HG03095 (cell line): ENCODE measurements around the gene C14orf93.

Experiments used
- ATAC-seq: cut with Tn5 transposase; IDR thresholded peaks from one replicate; pipeline ENCODE4 v1.9.1; 2021; ENCODE audit warnings: moderate library complexity; ENCODE audit not compliant: unreplicated experiment

C14orf93 gene

GRCh38 chr14:22996768-22997654 lies 12.9 kb downstream of the C14orf93 start:
- no peak for ATAC-seq

GRCh38 chr14:22995889-22996625 lies 13.9 kb downstream of the C14orf93 start:
- no peak for ATAC-seq

DNA sequence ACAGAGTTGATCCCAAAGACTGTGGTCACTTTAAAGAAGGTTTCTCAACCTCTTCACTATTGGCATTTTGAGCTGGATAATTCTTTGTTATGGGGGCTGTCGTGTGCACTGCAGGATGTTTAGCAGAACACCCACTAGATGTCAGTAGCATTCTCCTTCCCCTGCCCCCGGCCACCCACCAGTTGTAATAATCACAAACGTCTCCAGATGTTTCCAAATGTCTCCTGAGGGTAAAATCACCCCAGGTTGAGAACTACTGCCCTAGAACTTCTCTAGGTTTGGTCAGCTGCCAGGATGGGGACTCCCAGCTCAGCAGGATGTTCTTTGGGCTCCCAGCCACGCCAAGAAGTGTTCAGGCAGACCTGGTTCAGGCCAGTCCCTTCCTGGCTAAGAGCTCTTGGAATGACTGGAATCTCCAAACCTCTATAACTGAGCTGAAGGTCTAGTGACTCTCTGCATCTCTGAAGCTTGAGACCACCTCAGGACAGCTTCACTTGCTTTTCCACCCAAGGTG lies 15.1 kb downstream of the C14orf93 start:
- ATAC-seq, result no peak

- ATAC-seq, result no peak
Observed at GRCh38 chr14:22993517-22993916, 16.4 kb downstream of the C14orf93 start.

GRCh38 chr14:22991852-22992251 lies 18.1 kb downstream of the C14orf93 start:
- ATAC-seq, result no peak

DNA sequence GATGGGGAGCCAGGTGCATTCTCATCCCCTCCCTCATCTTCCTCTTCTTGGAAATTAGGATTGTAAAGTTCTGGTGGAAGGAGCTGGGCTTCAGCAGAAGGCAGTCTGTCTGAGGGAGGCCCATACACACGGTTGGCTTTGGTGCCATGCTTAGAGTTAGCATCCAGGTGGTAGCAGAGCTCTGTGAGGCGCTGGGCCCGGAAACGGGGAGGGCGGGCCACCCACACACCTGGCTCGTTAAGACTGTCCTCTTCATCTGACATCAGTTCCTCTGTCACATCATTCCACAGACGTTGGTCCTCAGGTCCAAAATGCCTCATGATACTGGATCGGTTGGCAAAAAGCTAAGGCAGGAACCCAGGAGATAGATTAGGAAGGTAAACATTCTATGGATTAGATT lies 22.7 kb downstream of the C14orf93 start:
- no peak for ATAC-seq

DNA sequence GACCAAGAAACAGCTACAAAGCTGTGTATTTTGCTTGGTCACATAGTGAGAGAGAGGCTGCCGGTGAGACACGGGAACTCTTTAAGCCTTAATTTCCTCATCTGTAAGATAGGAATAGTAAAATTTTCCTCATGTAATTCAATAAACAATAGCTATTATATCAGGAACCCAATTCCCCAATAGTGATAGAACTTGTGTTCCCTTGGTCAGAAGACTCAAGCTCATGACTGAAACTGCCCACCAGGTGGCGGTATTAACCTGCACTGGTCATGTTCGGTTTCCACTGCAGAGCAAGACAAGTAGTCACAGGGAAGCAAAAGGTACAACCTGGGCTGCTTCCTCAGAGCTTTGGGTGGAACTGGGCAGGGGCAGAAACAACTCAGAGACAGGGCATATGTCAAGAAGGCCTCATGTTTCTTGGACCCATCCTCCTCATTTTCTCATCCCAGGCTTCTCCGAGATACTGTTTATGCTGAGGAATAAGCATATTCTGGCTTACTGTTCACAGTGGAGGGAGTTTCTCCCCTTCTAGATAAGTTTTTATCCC lies 23.4 kb downstream of the C14orf93 start:
- ATAC-seq, result no peak

- ATAC-seq, result no peak
Observed at GRCh38 chr14:22985894-22986507, 23.9 kb downstream of the C14orf93 start.

DNA sequence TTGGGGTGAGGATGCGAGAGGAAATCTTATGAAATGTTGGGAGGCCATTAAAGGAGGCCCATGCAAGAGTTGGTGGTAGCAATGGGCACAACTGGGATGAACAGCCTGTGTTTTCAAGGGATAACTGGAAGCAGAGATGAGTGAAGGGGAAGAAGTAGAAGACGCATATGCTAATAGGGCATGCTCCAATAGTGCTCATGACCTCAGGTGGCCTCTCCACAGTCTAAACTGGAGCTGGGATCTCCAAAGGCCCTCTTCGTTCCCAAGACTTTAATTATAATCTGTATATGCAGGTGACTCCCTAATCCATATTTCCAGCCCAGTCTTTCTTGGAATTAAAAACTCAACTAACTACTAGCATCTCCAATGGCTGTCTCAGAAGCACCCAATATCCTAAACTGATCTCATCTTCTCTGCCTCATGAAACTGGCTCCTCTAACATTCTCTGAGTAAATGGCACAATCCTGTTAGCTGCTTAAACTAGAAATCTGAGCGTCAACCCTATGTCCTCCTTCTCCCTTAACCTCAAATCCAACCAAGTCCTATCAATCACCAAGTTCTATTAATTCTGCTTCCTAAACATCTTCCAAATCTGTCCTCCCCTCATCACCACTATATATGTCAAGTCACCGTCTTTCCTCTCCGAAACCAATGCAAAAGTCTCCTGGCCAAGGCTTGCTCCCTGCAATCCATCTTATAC lies 24.8 kb downstream of the C14orf93 start:
- ATAC-seq, result no peak

GRCh38 chr14:22982477-22983245 lies 27.3 kb downstream of the C14orf93 start, which contains the start of gene AJUBA:
TSS of gene AJUBA (minus strand) at chr14:22982551. CDS start at chr14:22982266, 285 bp downstream.
- no peak for ATAC-seq

GRCh38 chr14:22981876-22982476 lies 28.0 kb downstream of the C14orf93 start:
- no peak for ATAC-seq

DNA sequence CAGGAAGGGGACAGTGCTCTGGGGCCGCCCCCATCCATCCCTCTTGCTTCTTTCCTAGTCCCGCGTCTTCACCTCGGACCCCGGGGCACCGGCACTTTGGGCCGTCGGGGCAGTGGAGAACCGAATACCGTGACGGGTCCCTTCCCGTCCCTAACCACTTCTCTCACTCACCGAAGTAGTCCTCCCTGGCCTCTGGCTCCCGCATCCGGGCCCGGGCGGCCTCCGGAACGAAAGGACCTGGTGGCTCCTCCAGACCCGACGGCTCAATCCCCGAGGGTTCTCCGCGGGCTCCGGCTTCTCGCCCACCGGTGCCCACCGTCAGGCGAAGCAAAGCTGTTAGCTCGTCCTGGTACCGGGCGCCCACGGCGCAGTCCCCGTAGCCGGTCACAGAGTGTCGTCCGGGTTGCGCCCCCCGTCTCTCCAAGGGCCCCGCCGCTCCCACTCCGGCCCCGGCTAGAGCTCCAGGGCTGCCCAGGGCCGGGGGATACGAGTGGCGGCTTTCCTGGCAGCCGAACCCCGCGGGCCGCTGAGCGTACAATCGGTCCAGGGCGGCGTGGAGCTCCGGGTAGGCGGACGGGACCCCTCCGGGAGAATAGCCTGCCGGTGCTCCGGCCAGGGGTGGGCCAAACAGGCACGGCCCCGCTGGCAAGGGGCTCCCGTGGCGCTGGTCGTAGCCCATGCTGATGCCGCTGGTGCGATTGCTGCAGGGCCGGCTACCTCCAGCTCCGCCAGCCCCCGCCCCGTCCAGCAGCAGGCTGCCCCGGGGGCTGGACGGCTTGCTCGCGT lies 28.7 kb downstream of the C14orf93 start:
- no peak for ATAC-seq

DNA sequence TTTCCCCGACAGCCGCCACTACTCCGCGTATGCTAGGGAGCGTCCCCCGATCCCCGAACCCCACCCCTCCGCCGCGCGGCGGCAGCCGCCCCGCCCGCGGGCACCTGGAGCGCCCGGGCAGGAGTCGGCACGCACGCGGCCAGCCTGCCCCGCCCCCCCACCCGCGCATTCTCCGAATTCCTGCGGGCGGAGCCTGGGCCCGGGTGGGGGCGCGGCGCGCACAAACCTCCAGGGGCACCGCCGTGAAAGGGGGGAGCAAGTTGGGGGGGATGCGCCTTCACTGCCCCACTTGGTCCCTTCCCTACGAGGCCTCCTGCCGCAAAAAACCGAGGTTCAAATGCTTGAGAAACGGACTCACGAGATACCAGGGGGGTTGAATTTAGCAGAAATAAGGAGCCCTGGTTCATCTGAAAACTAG lies 29.3 kb downstream of the C14orf93 start:
- no peak for ATAC-seq

- ATAC-seq, result no peak
Observed at GRCh38 chr14:22979748-22980392, 30.1 kb downstream of the C14orf93 start.

- ATAC-seq, result no peak
Observed at GRCh38 chr14:22978981-22979671, 30.8 kb downstream of the C14orf93 start.

- ATAC-seq, result no peak
Observed at GRCh38 chr14:22978487-22978837, 31.5 kb downstream of the C14orf93 start.

GRCh38 chr14:22977684-22978486 lies 32.1 kb downstream of the C14orf93 start:
- no peak for ATAC-seq
